Left forelimb (tissue), 1 donor: ENCODE data around the gene JAK3.
A peak's percentile ranks its signal among the peaks of the same experiment; 100 is the strongest.

Source experiments
- DNase-seq: peaks from one replicate; pipeline ENCODE4 v3.0.0-alpha.2; 2018; ENCODE audit warnings: low spot score

Gene JAK3

GRCh38 chr19:17865364-17866311 lies 17.9 kb upstream of the JAK3 start:
- no peak for DNase-seq

GRCh38 chr19:17863520-17864182 lies 15.9 kb upstream of the JAK3 start:
- DNase-seq: no peak

- DNase-seq: no peak
These were observed 15.1 kb upstream of the JAK3 start for GRCh38 chr19:17862711-17863519.

GRCh38 chr19:17861542-17862402 lies 14.0 kb upstream of the JAK3 start:
- DNase-seq: no peak

- no peak for DNase-seq
These were observed 13.2 kb upstream of the JAK3 start for GRCh38 chr19:17860993-17861360.

GRCh38 chr19:17860331-17860992 lies 12.7 kb upstream of the JAK3 start:
- no peak for DNase-seq

- peak; percentile 98 for DNase-seq
These were observed 11.9 kb upstream of the JAK3 start, which contains the start of gene RPL18A for GRCh38 chr19:17859533-17860330. TSS of gene RPL18A (plus strand) at chr19:17859910. CDS start at chr19:17859957, 47 bp downstream.

GRCh38 chr19:17855280-17856152 lies 7.7 kb upstream of the JAK3 start:
- peak; percentile 87 for DNase-seq

GRCh38 chr19:17854061-17854460 lies 6.3 kb upstream of the JAK3 start:
- no peak for DNase-seq

GRCh38 chr19:17848595-17849292 lies 962 bp upstream of the JAK3 start:
- no peak for DNase-seq

- DNase-seq: no peak
These were observed 1.6 kb downstream of the JAK3 start for GRCh38 chr19:17846146-17846545.

- DNase-seq: no peak
These were observed 3.8 kb downstream of the JAK3 start for GRCh38 chr19:17843908-17844490.

- DNase-seq: no peak
These were observed 4.4 kb downstream of the JAK3 start for GRCh38 chr19:17843292-17843827.

GRCh38 chr19:17842663-17843291 lies 5.0 kb downstream of the JAK3 start:
- DNase-seq: no peak

GRCh38 chr19:17841810-17842662 lies 5.7 kb downstream of the JAK3 start:
- DNase-seq: peak; percentile 92

- DNase-seq: no peak
These were observed 6.4 kb downstream of the JAK3 start for GRCh38 chr19:17841371-17841809.
